Hematopoietic multipotent progenitor cell treated with erythropoietin and hydrocortisone succinate and interleukin-3 and kit ligand, for 15 days (in vitro differentiated cells): ENCODE results near the gene CGB5.

Experiments
- DNase-seq: peaks from one replicate; pipeline ENCODE4 v3.0.0-alpha.2; 2015; ENCODE audit warnings: low spot score

The CGB5 gene

DNA sequence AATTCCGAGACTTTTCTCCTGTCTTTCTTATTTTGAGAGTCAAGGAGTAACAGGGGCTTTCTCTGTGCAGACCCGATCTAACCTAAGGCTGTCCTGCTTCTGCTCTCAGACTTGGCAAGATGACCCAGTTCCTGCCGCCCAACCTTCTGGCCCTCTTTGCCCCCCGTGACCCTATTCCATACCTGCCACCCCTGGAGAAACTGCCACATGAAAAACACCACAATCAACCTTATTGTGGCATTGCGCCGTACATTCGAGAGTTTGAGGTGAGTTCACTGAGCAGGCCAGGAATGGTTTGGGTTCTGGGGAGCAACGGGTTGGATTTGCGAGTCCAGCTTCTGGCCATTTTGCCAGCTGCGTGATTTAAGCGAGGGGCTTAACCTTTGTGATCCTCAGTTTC, 42.6 kb downstream of the CGB5 start:
- no peak for DNase-seq

DNA sequence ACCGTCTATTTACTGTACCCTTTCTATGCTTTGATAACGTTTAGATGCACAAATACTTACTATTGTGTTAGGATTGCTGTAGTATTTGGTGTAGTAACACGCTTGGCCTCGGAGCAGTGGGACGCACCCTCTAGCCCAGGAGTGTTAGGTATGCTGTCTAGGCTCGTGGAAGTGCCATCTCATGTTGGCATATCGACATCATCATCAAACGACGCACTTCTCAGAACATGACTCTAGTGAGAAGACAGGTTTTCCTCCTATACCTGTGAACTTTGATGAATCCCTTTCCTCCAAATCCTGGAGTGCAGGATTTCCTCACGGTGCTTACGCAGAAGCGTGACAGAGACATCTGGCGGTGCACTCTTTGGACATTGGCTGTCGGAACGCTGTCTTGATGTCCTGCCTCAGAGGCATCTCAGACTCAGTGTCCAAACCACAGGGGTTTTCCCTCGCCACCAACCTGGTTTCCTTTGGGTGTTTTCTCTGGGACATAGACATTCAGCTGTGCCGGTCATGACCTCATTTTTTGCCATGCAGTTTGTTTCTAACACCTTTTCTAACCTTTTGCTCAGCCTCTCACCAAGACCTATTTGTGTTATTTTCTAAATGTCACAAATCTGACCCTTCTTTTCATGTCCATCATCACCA, 47.9 kb downstream of the CGB5 start:
- no peak for DNase-seq

DNA sequence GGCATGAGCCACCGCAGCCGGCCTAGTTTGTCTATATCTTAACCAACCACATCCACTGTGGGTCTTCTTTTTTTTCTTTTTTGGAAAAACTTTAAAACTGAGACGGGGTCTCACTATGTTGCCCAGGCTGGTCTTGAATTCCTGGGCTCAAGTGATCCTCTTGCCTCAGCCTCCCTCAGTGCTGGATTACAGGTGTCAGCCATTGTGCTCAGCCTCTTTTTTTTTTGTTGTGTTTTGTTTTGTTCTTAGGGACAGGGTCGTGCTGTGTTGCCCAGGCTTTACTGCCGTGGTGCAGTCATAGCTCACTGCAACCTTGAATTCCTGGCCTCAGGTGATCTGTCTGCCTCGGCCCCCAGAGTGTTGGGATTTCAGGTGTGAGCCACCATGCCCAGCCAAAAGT, 49.0 kb downstream of the CGB5 start:
- DNase-seq: no peak
